Loucy (cell line): Measurements from ENCODE around the gene LRRFIP1.

Experiments
- H2AFZ ChIP-seq: fragments of 200-600 bp; sonication (generic); 2 replicates; pipeline ENCODE4 v1.6.0; 2016; ENCODE audit warnings: antibody characterized with exemption, mild to moderate bottlenecking, low read length, moderate library complexity
- H3F3A ChIP-seq: fragments of 200-600 bp; 2 replicates; pipeline ENCODE4 v1.6.0; 2016; ENCODE audit warnings: antibody characterized with exemption, low read depth, mild to moderate bottlenecking
- H3K27me3 ChIP-seq: fragments of 200-600 bp; sonication (generic); 2 replicates; pipeline ENCODE4 v1.6.1; 2014; ENCODE audit warnings: low read length, mild to moderate bottlenecking; ENCODE audit not compliant: insufficient read depth, poor library complexity, severe bottlenecking
- H3K36me3 ChIP-seq: fragments of 200-600 bp; sonication (generic); 2 replicates; pipeline ENCODE4 v1.6.1; 2016; ENCODE audit warnings: low read length; ENCODE audit not compliant: insufficient read depth
- H3K4me1 ChIP-seq: fragments of 200-600 bp; sonication (generic); 2 replicates; pipeline ENCODE4 v1.5.1; 2014; ENCODE audit warnings: low read length, mild to moderate bottlenecking; ENCODE audit not compliant: insufficient read depth, poor library complexity, severe bottlenecking
- H3K4me2 ChIP-seq: fragments of 200-600 bp; sonication (generic); 2 replicates; pipeline ENCODE4 v1.6.0; 2014; ENCODE audit warnings: antibody characterized with exemption, low read length, low read depth, mild to moderate bottlenecking; ENCODE audit not compliant: poor library complexity, severe bottlenecking
- H3K4me3 ChIP-seq: fragments of 200-600 bp; sonication (generic); 2 replicates; pipeline ENCODE4 v1.5.1; 2014; ENCODE audit warnings: low read length, mild to moderate bottlenecking, mixed read lengths; ENCODE audit not compliant: poor library complexity, severe bottlenecking
- H3K79me2 ChIP-seq: fragments of 200-600 bp; sonication (generic); 2 replicates; pipeline ENCODE4 v1.6.1; 2014; ENCODE audit warnings: low read length; ENCODE audit not compliant: insufficient read depth
- H3K9ac ChIP-seq: fragments of 200-600 bp; sonication (generic); 2 replicates; pipeline ENCODE4 v1.6.0; 2014; ENCODE audit warnings: mild to moderate bottlenecking, low read depth, low read length, moderate library complexity; ENCODE audit not compliant: poor library complexity, severe bottlenecking
- H3K9me2 ChIP-seq: fragments of 200-600 bp; sonication (generic); replicated peaks from 2 replicates; pipeline ENCODE4 v1.6.1; 2016; ENCODE audit warnings: low read depth, low read length, mixed read lengths
- H3K9me3 ChIP-seq: fragments of 200-600 bp; sonication (generic); 2 replicates; pipeline ENCODE4 v1.6.1; 2014; ENCODE audit warnings: mild to moderate bottlenecking, antibody characterized with exemption, low read length, low read depth; ENCODE audit not compliant: insufficient read depth
- H4K20me1 ChIP-seq: fragments of 200-600 bp; sonication (generic); 2 replicates; pipeline ENCODE4 v1.6.0; 2014; ENCODE audit warnings: antibody characterized with exemption, low read length, mild to moderate bottlenecking; ENCODE audit not compliant: insufficient read depth, poor library complexity, severe bottlenecking
- CTCF ChIP-seq: fragments of 200-600 bp; sonication (generic); conservative IDR thresholded peaks from 2 replicates; pipeline ENCODE4 v1.5.1; 2014; ENCODE audit warnings: mild to moderate bottlenecking, antibody characterized with exemption, low read length
- EZH2phosphoT487 ChIP-seq: fragments of 200-600 bp; IDR thresholded peaks from 2 replicates; pipeline ENCODE4 v1.6.1; 2018; ENCODE audit warnings: antibody characterized with exemption, mild to moderate bottlenecking, moderate library complexity, borderline replicate concordance

LRRFIP1 gene

GRCh38 chr2:237725661-237726060 lies 98.3 kb downstream of the LRRFIP1 start:
- no peaks in the 10 kb centered on the region for H3K27me3 ChIP-seq
- peaks cover 65% of the 10 kb centered on the region for H4K20me1 ChIP-seq
- H3K79me2 ChIP-seq: peaks cover 94% of the 10 kb centered on the region
- H3K4me1 ChIP-seq: no peaks in the 10 kb centered on the region
- H3K4me3 ChIP-seq: no peak overlapping the region
- peaks cover 61% of the 10 kb centered on the region for H3K36me3 ChIP-seq
- H3K9me3 ChIP-seq: no peaks in the 10 kb centered on the region
- H2AFZ ChIP-seq: no peak overlapping the region
- H3K4me2 ChIP-seq: no peak overlapping the region
- H3K9ac ChIP-seq: no peak overlapping the region
- TF ChIP-seq CTCF (no peak), EZH2phosphoT487 (no peak)
- no peaks in the 10 kb centered on the region for H3K9me2 ChIP-seq
- no peaks in the 10 kb centered on the region for H3F3A ChIP-seq

DNA sequence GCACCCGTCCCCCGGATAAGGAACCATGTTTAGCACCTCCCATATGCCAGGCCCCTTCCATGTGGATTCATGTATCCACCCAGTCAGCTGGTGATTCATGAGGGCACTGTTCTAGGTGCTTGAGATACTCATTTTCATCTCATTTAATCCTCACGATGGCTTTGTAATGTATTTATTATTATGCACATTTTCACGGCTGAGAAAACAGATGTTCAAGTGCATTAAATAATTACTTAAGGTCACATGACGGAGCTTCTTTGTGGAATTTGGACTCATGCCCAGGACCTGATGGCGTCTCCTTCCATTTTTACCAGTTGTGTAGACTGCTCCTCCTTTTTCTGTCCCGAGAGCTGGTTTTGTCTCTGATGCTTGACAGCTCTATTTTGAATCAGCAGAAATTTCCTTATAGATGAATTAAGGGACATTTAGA lies 99.0 kb downstream of the LRRFIP1 start:
- H2AFZ ChIP-seq: no peak overlapping the region
- H3K4me1 ChIP-seq: no peaks in the 10 kb centered on the region
- H3K4me2 ChIP-seq: no peak overlapping the region
- peaks cover 95% of the 10 kb centered on the region for H3K79me2 ChIP-seq
- no peaks in the 10 kb centered on the region for H3K9me2 ChIP-seq
- peaks cover 64% of the 10 kb centered on the region for H4K20me1 ChIP-seq
- H3K36me3 ChIP-seq: peaks cover 54% of the 10 kb centered on the region
- H3K27me3 ChIP-seq: no peaks in the 10 kb centered on the region
- TF ChIP-seq EZH2phosphoT487 (no peak), CTCF (no peak)
- H3K4me3 ChIP-seq: no peak overlapping the region
- H3F3A ChIP-seq: no peaks in the 10 kb centered on the region
- no peaks in the 10 kb centered on the region for H3K9me3 ChIP-seq
- no peak overlapping the region for H3K9ac ChIP-seq

DNA sequence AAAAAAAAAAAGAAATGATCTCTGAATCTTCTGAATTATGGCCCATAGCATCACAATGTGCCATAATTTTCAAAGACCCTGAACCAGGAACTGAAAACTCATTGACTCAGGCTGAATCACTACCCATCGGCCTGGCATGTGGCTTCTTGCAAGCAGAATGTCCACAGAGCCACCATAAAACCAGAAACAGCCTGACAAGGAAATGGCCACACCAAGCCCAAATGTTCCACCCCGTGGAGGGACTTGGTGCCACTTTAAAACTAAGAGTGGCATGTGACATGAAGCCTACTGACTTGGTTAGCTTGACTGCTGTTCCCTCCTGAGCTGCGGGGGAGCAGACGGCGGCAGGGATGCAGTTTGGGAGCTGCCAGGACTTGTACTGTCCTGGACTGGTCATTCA lies 100.0 kb downstream of the LRRFIP1 start:
- no peak overlapping the region for H2AFZ ChIP-seq
- no peaks in the 10 kb centered on the region for H3K4me1 ChIP-seq
- H3K9ac ChIP-seq: no peak overlapping the region
- peaks cover 94% of the 10 kb centered on the region for H3K79me2 ChIP-seq
- peaks cover 44% of the 10 kb centered on the region for H3K36me3 ChIP-seq
- H3F3A ChIP-seq: no peaks in the 10 kb centered on the region
- no peaks in the 10 kb centered on the region for H3K9me2 ChIP-seq
- no peaks in the 10 kb centered on the region for H3K9me3 ChIP-seq
- H4K20me1 ChIP-seq: peaks cover 59% of the 10 kb centered on the region
- no peak overlapping the region for H3K4me2 ChIP-seq
- TF ChIP-seq EZH2phosphoT487: no peak
- no peak for TF ChIP-seq CTCF
- H3K4me3 ChIP-seq: no peak overlapping the region
- H3K27me3 ChIP-seq: no peaks in the 10 kb centered on the region
